Measurements from ENCODE around the gene LYVE1.

DNA sequence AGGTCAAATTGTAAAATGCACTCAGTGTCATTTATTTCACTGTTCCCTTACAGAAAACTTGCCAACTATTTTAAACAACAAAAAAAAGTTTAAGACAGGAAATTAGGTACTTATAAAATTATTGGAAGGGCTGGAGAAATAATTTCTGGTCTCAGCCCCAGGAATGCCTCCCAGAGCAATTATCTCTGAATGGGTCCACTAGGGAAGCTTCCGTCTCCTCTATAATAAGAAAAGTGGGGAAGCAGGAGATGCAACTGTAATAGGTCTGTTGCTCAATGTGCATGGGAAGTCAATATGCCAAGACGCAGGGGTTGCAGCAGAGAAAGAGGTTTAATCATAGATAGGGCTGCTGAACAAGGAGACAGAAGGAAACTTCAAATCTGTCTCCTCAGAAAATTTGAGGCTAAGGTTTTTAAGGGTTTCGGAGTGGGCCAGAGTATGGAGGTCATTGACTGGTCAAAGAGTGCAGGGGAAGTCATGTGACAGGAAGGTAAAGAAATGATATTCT is 16.6 kb downstream of the LYVE1 start:
- TF ChIP-seq FOSL2 (CRISPR knock-in tag; IDR thresholded peaks at IDR 0.05) (no peak), POLR2AphosphoS2 (IDR thresholded peaks at IDR 0.05; ENCODE audit: low read depth, low read length) (no peak), ZNF75D (CRISPR knock-in tag; IDR thresholded peaks at IDR 0.05; ENCODE audit: borderline replicate concordance) (no peak)
- TF ChIP-seq, protein P1, sequence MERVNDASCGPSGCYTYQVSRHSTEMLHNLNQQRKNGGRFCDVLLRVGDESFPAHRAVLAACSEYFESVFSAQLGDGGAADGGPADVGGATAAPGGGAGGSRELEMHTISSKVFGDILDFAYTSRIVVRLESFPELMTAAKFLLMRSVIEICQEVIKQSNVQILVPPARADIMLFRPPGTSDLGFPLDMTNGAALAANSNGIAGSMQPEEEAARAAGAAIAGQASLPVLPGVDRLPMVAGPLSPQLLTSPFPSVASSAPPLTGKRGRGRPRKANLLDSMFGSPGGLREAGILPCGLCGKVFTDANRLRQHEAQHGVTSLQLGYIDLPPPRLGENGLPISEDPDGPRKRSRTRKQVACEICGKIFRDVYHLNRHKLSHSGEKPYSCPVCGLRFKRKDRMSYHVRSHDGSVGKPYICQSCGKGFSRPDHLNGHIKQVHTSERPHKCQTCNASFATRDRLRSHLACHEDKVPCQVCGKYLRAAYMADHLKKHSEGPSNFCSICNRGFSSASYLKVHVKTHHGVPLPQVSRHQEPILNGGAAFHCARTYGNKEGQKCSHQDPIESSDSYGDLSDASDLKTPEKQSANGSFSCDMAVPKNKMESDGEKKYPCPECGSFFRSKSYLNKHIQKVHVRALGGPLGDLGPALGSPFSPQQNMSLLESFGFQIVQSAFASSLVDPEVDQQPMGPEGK (CRISPR knock-in tag; IDR thresholded peaks at IDR 0.05): no peak

All from HepG2 (cell line).